Stimulated activated CD8-positive, alpha-beta memory T cell treated with anti-CD3 and anti-CD28 coated beads, Interleukin-4, amount 100 ng/mL, for 24 hours (primary cell): ENCODE results near the gene AGXT.
A peak's percentile ranks its signal among the peaks of the same experiment; 100 is the strongest.

Experiments used
- DNase-seq: peaks from one replicate; pipeline ENCODE4 v3.0.0-alpha.2; 2020; ENCODE audit warnings: low read depth

AGXT gene

GRCh38 chr2:240868286-240869108, at the start of gene AGXT:
AGXT (plus strand) TSS chr2:240868824; CDS start chr2:240868866, 42 bp downstream.
- no peak for DNase-seq

- no peak for DNase-seq
Measured at GRCh38 chr2:240819126-240819857, 49.3 kb upstream of the AGXT start.

- no peak for DNase-seq
Measured at GRCh38 chr2:240819858-240820606, 48.6 kb upstream of the AGXT start, which contains the start of gene KIF1A. KIF1A (minus strand) TSS chr2:240820219; CDS start chr2:240797752, 22,467 bp downstream.

- DNase-seq, result no peak
Measured at GRCh38 chr2:240820607-240821428, 47.8 kb upstream of the AGXT start.

GRCh38 chr2:240821429-240821778, 47.2 kb upstream of the AGXT start:
- DNase-seq, result no peak

- no peak for DNase-seq
Measured at GRCh38 chr2:240822280-240822847, 46.3 kb upstream of the AGXT start.

- DNase-seq, result no peak
Measured at GRCh38 chr2:240823449-240824336, 44.9 kb upstream of the AGXT start.

- no peak for DNase-seq
Measured at GRCh38 chr2:240825476-240825875, 43.1 kb upstream of the AGXT start.

- no peak for DNase-seq
Measured at GRCh38 chr2:240831594-240832204, 36.9 kb upstream of the AGXT start.

GRCh38 chr2:240832205-240832727, 36.4 kb upstream of the AGXT start:
- peak; percentile 93 for DNase-seq

GRCh38 chr2:240832921-240833494, 35.6 kb upstream of the AGXT start:
- no peak for DNase-seq

- DNase-seq, result no peak
Measured at GRCh38 chr2:240833724-240834285, 34.8 kb upstream of the AGXT start.

GRCh38 chr2:240834377-240834975, 34.1 kb upstream of the AGXT start:
- no peak for DNase-seq

- no peak for DNase-seq
Measured at GRCh38 chr2:240835528-240835927, 33.1 kb upstream of the AGXT start.

- DNase-seq, result no peak
Measured at GRCh38 chr2:240836781-240837467, 31.7 kb upstream of the AGXT start.

- no peak for DNase-seq
Measured at GRCh38 chr2:240837621-240838020, 31.0 kb upstream of the AGXT start.

- no peak for DNase-seq
Measured at GRCh38 chr2:240839152-240840143, 29.2 kb upstream of the AGXT start.
